Astrocyte of the spinal cord (primary cell): ENCODE results near the gene SATB2.

ENCODE experiments used
- DNase-seq: peaks from one replicate; pipeline ENCODE4 v3.0.0; 2011; ENCODE audit warnings: low read depth, low spot score
- H3K4me3 ChIP-seq: 2 replicates; pipeline ENCODE4 v1.5.1; 2011; ENCODE audit warnings: low read depth, mild to moderate bottlenecking, low read length, moderate library complexity
- CTCF ChIP-seq: IDR thresholded peaks from 2 replicates; pipeline ENCODE4 v1.5.1; 2012; ENCODE audit warnings: low read depth, mild to moderate bottlenecking, low read length, inconsistent platforms
- in situ Hi-C: cut with HindIII; loops from 2 replicates; pipeline ENCODE4 v1.10.0; 2017; ENCODE audit warnings: low sequenced_read_pairs

SATB2 gene

GRCh38 chr2:199395311-199395710, 62.4 kb downstream of the SATB2 start:
- in situ Hi-C loops: no loop called here
- peak; percentile 19 for DNase-seq
- TF ChIP-seq CTCF: no peak
- H3K4me3 ChIP-seq: no peak overlapping the region

- DNase-seq: no peak
- no peak for TF ChIP-seq CTCF
- no peak overlapping the region for H3K4me3 ChIP-seq
- in situ Hi-C loops: no loop called here
Observed at GRCh38 chr2:199392363-199392762, 65.4 kb downstream of the SATB2 start.

- no peak for DNase-seq
- TF ChIP-seq CTCF: no peak
- in situ Hi-C loops: no loop called here
- H3K4me3 ChIP-seq: no peak overlapping the region
Observed at GRCh38 chr2:199388728-199389268, 68.9 kb downstream of the SATB2 start.

GRCh38 chr2:199384043-199384442, 73.7 kb downstream of the SATB2 start:
- in situ Hi-C loops: no loop called here

GRCh38 chr2:199383021-199383420, 74.7 kb downstream of the SATB2 start:
- DNase-seq: no peak
- in situ Hi-C loops: no loop called here
- H3K4me3 ChIP-seq: no peak overlapping the region
- TF ChIP-seq CTCF: no peak

More at GRCh38 chr2:199384043-199384442, 73.7 kb downstream of the SATB2 start:
- no peak for TF ChIP-seq CTCF
- no peak overlapping the region for H3K4me3 ChIP-seq
- DNase-seq: no peak

GRCh38 chr2:199382091-199382490, 75.6 kb downstream of the SATB2 start:
- peak; percentile 34 for DNase-seq
- no peak overlapping the region for H3K4me3 ChIP-seq
- in situ Hi-C loops: no loop called here
- TF ChIP-seq CTCF: no peak

GRCh38 chr2:199381531-199381930, 76.2 kb downstream of the SATB2 start:
- in situ Hi-C loops: no loop called here

More at GRCh38 chr2:199381531-199381930, 76.2 kb downstream of the SATB2 start:
- no peak for TF ChIP-seq CTCF
- DNase-seq: no peak
- H3K4me3 ChIP-seq: no peak overlapping the region
